ENCODE data around the gene NR2F6. TPM values are rescaled to one million over a fixed set of nuclear protein-coding genes. Genes with fewer than 3 reads are reported as not detected.

Gene NR2F6
- total RNA-seq, 1 donor from 2014 or later, result 89.4 TPM

GRCh38 chr19:17286752-17287151, 41.0 kb upstream of the NR2F6 start:
- no peak for DNase-seq (ENCODE audit: low read depth)
- H3K27me3 ChIP-seq (ENCODE audit: control insufficient read depth, insufficient read depth, low read length), result no peaks in the 10 kb centered on the region
- no peaks in the 10 kb centered on the region for H3K36me3 ChIP-seq (ENCODE audit: control insufficient read depth, insufficient read depth, low read length)
- no peak for TF ChIP-seq CTCF (IDR thresholded peaks at IDR 0.05; ENCODE audit: insufficient read depth, low read length, poor library complexity, severe bottlenecking)
- no peak overlapping the region for H3K4me3 ChIP-seq (ENCODE audit: low read depth, low read length)

- no peak for DNase-seq (ENCODE audit: low read depth)
- Histone ChIP-seq H3K4me3 (ENCODE audit: low read depth, low read length) (no peak overlapping the region), H3K27me3 (ENCODE audit: control insufficient read depth, insufficient read depth, low read length) (no peaks in the 10 kb centered on the region), H3K36me3 (ENCODE audit: control insufficient read depth, insufficient read depth, low read length) (no peaks in the 10 kb centered on the region)
- TF ChIP-seq CTCF (IDR thresholded peaks at IDR 0.05; ENCODE audit: insufficient read depth, low read length, poor library complexity, severe bottlenecking), result no peak
These were observed 40.5 kb upstream of the NR2F6 start for GRCh38 chr19:17286263-17286662.

DNA sequence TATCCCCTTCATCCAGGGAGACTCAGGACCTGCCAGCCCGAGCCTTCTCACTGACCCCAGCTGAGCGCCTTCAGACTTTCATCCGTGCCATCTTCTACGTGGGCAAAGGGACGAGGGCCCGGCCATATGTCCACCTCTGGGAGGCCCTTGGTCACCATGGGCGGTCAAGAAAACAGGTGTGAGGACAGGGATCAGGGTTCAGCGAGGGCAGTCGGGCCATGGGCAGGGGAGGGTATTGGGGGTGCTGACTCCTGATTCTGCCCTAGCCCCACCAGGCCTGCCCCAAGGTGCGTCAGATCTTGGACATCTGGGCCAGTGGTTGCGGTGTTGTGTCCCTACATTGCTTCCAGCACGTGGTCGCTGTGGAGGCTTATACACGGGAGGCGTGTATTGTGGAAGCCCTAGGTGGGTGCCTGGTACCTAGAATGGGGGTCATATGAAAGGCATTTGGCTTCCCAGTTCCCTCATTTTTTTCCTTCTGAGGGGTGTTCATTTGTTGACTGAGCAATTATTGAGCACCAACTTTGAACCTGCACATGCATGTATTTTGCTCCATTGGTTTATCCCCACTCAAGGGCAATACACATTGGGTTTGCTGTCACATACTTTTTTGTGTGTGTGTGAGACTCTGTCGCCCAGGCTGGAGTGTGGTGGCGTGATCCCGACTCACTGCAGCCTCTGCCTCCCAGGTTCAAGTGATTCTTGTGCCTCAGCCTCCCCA, 39.9 kb upstream of the NR2F6 start:
- H3K27me3 ChIP-seq (ENCODE audit: control insufficient read depth, insufficient read depth, low read length), result no peaks in the 10 kb centered on the region
- no peak overlapping the region for H3K4me3 ChIP-seq (ENCODE audit: low read depth, low read length)
- H3K36me3 ChIP-seq (ENCODE audit: control insufficient read depth, insufficient read depth, low read length), result no peaks in the 10 kb centered on the region
- no peak for TF ChIP-seq CTCF (IDR thresholded peaks at IDR 0.05; ENCODE audit: insufficient read depth, low read length, poor library complexity, severe bottlenecking)
- DNase-seq (ENCODE audit: low read depth), result no peak

DNA sequence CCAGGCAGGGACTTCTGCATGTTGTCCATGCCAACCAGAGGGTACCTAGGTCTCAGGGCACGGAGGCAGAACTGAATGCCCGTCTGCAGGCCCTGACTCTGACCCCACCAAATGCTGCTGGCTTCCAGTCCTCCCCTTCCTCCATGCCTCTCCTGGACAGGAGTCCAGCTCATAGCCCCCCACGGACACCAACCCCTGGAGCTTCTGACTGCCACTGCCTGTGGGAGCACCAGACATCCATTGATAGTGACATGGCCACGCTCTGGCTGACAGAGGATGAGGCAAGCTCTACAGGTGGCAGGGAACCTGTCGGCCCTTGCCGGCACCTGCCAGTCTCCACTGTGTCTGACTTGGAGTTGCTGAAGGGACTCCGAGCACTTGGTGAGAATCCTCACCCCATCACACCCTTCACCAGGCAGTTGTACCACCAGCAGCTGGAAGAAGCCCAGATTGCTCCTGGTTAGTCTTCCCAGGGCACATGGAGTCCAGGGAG, 37.8 kb upstream of the NR2F6 start:
- no peak for DNase-seq (ENCODE audit: low read depth)
- Histone ChIP-seq H3K27me3 (ENCODE audit: control insufficient read depth, insufficient read depth, low read length) (no peaks in the 10 kb centered on the region), H3K36me3 (ENCODE audit: control insufficient read depth, insufficient read depth, low read length) (no peaks in the 10 kb centered on the region), H3K4me3 (ENCODE audit: low read depth, low read length) (no peak overlapping the region)
- TF ChIP-seq CTCF (IDR thresholded peaks at IDR 0.05; ENCODE audit: insufficient read depth, low read length, poor library complexity, severe bottlenecking), result no peak

- Histone ChIP-seq H3K36me3 (ENCODE audit: control insufficient read depth, insufficient read depth, low read length) (no peaks in the 10 kb centered on the region), H3K4me3 (ENCODE audit: low read depth, low read length) (peak overlapping the region; percentile 34), H3K27me3 (ENCODE audit: control insufficient read depth, insufficient read depth, low read length) (no peaks in the 10 kb centered on the region)
- TF ChIP-seq CTCF (IDR thresholded peaks at IDR 0.05; ENCODE audit: insufficient read depth, low read length, poor library complexity, severe bottlenecking), result peak; percentile 94
- peak; percentile 45 for DNase-seq (ENCODE audit: low read depth)
These were observed 36.9 kb upstream of the NR2F6 start for GRCh38 chr19:17282488-17283125.

All from kidney epithelial cell (primary cell).